ENCODE results near the gene OTOGL.

OTOGL gene

GRCh38 chr12:80099259-80099658, at the start of gene OTOGL:
Gene OTOGL (plus strand): TSS chr12:80099537. CDS start chr12:80209432, 109,895 bp downstream.
- no peak for DNase-seq

DNA sequence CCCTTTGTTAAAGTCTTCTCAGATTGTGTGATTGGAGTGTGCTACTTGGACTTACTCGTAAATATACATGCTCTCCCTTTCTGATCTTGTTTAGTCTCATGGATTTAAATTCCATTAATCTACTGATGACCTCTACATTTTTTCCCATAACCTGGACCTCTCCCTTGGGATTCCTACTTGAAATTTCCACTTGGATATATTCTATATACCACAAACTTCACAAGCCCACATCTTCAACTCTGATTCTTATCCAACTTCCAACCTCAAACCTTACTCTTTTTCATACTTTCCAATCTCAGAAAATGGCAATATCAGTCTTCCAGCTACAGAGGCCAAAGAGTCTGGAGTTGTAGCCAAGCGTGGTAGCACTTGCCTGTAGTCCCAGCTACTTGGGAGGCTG, 49.1 kb upstream of the OTOGL start:
- DNase-seq, result no peak

- no peak for DNase-seq
Observed at GRCh38 chr12:80053051-80053790, 46.1 kb upstream of the OTOGL start.

GRCh38 chr12:80056232-80056631, 43.1 kb upstream of the OTOGL start:
- DNase-seq, result no peak

DNA sequence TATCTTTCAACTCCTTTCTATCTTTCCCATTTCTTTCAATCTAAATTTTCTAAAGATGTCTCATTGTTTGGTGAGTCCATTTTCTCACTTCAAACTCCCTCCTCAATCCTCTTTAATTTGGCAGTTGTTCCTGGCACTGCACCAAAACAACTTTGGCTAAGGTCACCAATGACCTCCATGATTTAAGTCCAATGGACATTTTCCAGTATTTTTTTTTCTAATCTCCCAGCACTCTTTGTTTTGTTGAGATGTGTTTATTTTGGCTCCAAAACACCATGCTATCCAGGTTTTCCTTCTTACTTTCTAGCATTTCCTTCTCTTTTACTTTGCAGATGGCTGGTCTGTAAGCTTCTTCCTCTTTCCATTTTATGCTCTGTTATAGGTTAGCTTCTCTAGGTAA, 42.5 kb upstream of the OTOGL start:
- no peak for DNase-seq

- no peak for DNase-seq
Observed at GRCh38 chr12:80058586-80058985, 40.8 kb upstream of the OTOGL start.

DNA sequence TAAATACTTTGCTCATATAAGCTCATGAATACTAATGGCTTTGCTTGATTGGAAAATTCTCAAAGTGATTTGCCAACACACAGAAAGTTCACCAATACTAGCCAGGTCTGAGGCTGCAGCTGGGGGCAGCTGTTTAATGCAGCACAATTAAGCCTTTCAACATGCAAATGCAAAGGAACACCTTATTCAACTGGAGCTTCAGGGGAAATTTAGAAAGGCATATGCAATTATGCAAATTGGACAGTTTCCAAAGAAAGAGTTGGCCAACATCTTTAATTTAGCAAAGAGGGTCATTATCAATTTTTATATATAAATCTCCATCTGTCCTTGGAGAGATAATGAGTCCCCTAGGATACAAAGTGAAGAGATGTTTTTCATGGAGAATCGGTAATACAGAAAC, 40.2 kb upstream of the OTOGL start:
- DNase-seq, result no peak

GRCh38 chr12:80059875-80060274, 39.5 kb upstream of the OTOGL start:
- no peak for DNase-seq

GRCh38 chr12:80064269-80064668, 35.1 kb upstream of the OTOGL start:
- DNase-seq, result no peak

GRCh38 chr12:80064951-80065350, 34.4 kb upstream of the OTOGL start:
- no peak for DNase-seq

DNA sequence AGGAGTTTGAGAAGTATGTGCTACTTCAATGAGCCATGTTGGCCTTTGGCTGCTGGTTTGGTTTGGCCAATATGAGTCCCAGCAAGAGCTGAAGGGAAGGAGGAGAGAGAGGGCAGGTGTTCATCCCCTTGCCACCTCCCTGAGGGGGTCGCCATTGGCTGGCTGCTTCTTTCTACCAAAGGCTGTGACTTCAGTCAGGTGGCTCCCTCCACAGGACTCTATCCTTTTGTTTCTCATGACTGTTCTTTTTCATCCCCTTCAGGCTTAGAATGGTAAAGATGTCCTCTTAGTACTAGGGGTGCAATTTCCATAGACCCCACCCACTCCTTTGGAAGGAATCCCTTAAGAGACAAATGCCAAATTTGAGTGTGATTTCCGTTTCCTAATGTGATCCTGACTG, 31.2 kb upstream of the OTOGL start:
- DNase-seq, result no peak

DNA sequence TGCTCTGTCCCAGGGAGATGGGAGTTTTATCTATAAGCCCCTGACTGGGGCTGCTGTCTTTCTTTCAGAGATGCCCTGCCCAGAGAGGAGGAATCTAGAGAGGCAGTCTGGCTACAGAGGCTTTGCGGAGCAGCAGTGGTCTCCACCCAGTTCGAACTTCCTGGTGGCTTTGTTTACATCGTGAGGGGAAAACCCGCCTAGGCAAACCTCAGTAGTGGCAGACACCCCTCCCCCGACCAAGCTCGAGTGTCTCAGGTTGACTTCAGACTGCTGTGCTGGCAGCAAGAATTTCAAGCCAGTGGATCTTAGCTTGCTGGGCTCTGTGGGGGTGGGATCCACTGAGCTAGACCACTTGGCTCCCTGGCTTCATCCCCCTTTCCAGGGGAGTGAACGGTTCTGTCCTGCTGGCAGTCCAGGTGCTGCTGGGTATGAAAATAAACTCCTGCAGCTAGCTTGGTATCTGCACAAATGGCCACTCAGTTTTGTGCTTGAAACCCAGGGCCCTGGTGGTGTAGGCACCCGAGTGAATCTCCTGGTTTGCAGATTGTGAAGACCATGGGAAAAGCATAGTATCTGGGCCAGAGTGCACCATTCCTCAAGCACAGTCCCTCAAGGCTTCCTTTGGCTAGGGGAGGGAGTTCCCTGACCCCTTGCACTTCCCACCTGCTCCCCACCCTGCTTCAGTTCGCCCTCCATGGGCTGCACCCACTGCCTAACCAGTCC, 15.3 kb upstream of the OTOGL start:
- DNase-seq, result peak; percentile 42

- DNase-seq, result no peak
Observed at GRCh38 chr12:80086025-80086424, 13.3 kb upstream of the OTOGL start.

DNA sequence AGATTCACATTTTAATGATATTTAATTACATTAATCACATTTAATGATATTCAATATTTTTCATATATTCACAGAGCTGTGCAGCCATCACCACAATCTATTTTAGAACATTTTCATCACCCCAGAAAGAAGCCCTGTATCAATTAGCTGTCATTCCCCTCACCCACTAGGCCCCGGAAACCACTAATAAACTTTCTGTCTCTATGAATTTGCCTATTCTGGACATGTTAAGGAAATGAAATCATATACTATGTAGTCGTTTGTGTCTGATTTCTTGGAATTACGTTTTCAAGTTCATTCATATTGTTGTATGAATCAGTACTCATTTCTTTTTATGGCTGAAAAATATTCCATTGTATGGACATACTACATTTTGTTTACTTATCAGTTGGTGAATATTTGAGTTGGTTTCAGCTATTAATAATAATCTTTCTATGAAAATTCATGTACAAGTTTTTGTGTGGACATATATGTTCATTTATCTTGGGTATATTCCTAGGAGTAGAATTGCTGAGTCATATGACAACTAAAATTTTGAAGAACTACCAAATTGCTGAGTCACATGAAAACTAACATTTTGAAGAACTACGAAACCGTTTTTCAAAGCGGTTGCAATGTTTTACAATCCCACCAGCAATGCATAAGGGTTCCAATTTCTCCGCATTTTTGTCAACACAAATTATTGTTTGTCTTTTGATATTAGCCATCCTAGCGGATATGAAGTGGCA, 11.7 kb upstream of the OTOGL start:
- no peak for DNase-seq

GRCh38 chr12:80100591-80100990, 1.3 kb downstream of the OTOGL start:
- DNase-seq, result no peak

GRCh38 chr12:80101126-80101525, 1.8 kb downstream of the OTOGL start:
- DNase-seq, result no peak

GRCh38 chr12:80107221-80107620, 7.9 kb downstream of the OTOGL start:
- no peak for DNase-seq

GRCh38 chr12:80116735-80117134, 17.4 kb downstream of the OTOGL start:
- DNase-seq, result no peak

DNA sequence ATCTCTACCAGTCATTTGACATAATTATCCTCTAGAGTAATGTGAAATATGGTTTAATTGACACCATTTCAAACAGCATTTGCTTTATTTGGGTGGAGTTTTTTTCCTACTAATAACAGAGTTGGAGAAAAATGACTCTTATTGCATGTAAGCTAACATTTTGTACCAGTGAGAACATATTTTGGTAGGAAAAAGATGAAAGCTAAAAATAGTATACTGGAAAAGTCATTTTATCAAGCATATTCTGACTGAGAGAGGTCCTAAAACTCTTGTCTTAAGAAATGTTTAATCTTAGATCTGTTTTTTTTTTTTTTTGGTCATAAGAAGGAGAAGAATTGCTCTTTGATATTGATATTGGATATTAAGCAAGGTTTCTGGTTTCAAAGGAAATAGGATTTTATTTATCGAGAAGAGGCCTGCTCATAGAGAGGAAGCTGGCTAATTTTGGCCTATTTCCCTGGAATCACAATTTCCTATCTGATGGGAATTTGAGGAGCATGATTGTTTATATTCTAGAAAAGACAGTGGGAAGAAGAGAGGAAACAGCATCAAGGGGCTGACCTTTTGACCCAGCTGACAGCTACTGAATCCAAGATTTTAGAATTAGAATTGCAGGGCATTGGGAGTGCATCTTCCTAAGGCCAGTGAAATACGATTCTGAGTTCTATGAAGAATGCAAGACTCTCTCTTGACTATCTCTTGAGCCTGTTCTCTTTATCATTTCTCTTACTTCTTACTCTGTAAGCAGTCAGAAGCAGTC, 19.4 kb downstream of the OTOGL start:
- DNase-seq, result no peak

- no peak for DNase-seq
Observed at GRCh38 chr12:80120994-80121393, 21.7 kb downstream of the OTOGL start.

GRCh38 chr12:80121661-80122060, 22.3 kb downstream of the OTOGL start:
- DNase-seq, result no peak

- no peak for DNase-seq
Observed at GRCh38 chr12:80129895-80130530, 30.7 kb downstream of the OTOGL start.

DNA sequence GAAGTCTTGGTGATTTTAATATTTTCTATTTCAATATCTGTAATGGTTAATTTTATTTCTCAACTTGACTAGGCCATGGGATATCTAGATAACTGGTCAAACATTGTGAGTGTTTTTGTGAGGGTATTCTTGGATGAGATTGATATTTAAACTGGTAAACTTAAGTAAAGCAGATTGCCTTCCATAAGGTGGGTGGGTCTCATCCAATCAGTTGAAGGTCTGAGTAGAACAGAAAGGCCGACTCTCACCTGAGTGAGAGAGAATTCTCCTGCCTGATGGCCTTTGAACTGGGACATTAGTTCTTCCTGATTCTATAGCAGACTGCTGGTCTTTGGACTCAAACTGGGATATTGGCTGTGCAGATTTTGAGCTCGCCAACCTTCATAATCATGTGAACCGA, 36.3 kb downstream of the OTOGL start:
- DNase-seq, result no peak
